ENCODE data around the gene ZNF506.
"Not testable (repeated sequence)": the region's sequence is repeated elsewhere in the genome, so short reads cannot be mapped to it uniquely, and the experiment has no call there.

The ZNF506 gene

GRCh38 chr19:19743921-19744320 lies 77.6 kb downstream of the ZNF506 start:
- ATAC-seq, result not testable (repeated sequence)

DNA sequence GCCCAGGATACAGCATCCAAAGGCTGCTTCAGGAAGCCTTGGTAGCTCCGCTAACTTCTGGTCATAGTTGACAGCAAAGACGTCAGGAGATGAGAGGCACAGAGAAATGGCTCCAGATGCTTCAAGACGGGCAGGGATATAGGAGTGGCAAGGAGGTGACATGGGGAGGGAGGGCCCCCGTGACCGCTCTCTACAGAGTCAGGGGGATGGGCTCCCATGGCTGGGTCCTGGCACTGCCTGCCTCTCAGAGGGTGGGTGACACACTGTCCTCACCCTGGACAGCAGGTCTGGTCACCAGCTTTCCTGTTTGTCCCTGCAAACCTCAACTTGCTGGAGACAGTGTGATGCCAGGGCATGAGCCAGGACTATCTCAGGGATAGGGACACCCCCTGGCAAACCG lies 78.4 kb downstream of the ZNF506 start:
- ATAC-seq, result no peak

DNA sequence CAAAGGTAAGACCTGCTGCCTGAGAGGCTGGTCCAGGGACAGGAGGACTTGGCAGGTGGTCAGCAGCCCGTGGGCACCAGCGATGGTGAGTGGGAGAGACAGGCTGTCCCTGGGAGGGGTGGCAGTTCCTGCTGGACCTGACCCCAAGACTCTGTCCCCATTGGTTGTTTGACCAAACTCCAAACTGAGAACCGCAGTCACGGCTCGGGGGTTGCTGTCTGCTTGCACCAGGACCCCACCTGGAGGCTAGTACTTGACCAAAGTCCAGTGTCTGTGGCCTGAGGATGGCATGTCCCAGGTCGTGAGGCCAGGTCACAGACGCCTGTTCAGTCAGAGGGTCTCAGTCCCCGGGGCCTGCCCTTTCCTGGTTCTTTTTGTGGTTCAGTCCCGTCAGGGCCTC lies 78.8 kb downstream of the ZNF506 start:
- no peak for ATAC-seq

Measured in activated CD4-positive, CD25-positive, alpha-beta regulatory T cell treated with anti-CD3 and anti-CD28 coated beads, Interleukin-2, amount 50 U/mL, for 24 hours (primary cell).